CMK (cell line): Measurements from ENCODE around the gene LUC7L.

ENCODE experiments used
- DNase-seq: peaks from one replicate; pipeline ENCODE4 v3.0.0-alpha.2; 2010; ENCODE audit warnings: low read depth

LUC7L gene

GRCh38 chr16:140175-140857 lies 88.9 kb downstream of the LUC7L start:
- DNase-seq = no peak
